Measurements from ENCODE around the gene METTL27.

METTL27 gene

GRCh38 chr7:73841689-73842066 is 638 bp downstream of the METTL27 start:
- CTCF ChIA-PET: interaction anchor here (1.0 to 3.7 kb wide), 3 partner anchors 9 to 235 kb away, joined by 3 to 24 read pairs (median 5); no protein-coding TSS in a partner anchor
- no peak overlapping the region for H3K4me3 ChIP-seq (ENCODE audit: low read depth, low read length)

GRCh38 chr7:73840715-73841379 is 1.5 kb downstream of the METTL27 start:
- no peaks in the 10 kb centered on the region for H3K36me3 ChIP-seq (ENCODE audit: control insufficient read depth in 2 of 2, insufficient read depth in 1 of 2, low read length in 2 of 2)
- no peak for TF ChIP-seq MZF1 (tag by site-specific recombination; IDR thresholded peaks at IDR 0.05; ENCODE audit: borderline replicate concordance)
- peak; percentile 92 for TF ChIP-seq ZNF121 (tag by site-specific recombination; IDR thresholded peaks at IDR 0.05)
- no peak for TF ChIP-seq AEBP2 (tag by site-specific recombination; IDR thresholded peaks at IDR 0.05; ENCODE audit: borderline replicate concordance)
- TF ChIP-seq KLF8 (tag by site-specific recombination; IDR thresholded peaks at IDR 0.05): no peak
- TF ChIP-seq ZNF19 (tag by site-specific recombination; IDR thresholded peaks at IDR 0.05; ENCODE audit: low read depth): no peak
- no peak overlapping the region for H3K27ac ChIP-seq (ENCODE audit: extremely low read depth, low read depth, low read length)
- POLR2A ChIA-PET: no interaction called here
- no peak overlapping the region for H3K4me3 ChIP-seq (ENCODE audit: low read depth, low read length)
- no peaks in the 10 kb centered on the region for H3K9me3 ChIP-seq (ENCODE audit: control insufficient read depth, insufficient read depth, low read depth, low read length)
- CTCF ChIA-PET: interaction anchor here (0.7 to 3.7 kb wide), 2 partner anchors 14 to 70 kb away, joined by 3 to 24 read pairs; no protein-coding TSS in a partner anchor
- H3K4me1 ChIP-seq (ENCODE audit: control insufficient read depth, insufficient read depth, low read length): peaks cover 6% of the 10 kb centered on the region; the same call in 1 of the 2 replicates

More at GRCh38 chr7:73841689-73842066, 638 bp downstream of the METTL27 start:
- H3K36me3 ChIP-seq (ENCODE audit: control insufficient read depth in 2 of 2, insufficient read depth in 1 of 2, low read length in 2 of 2): no peaks in the 10 kb centered on the region
- TF ChIP-seq ZNF692 (tag by site-specific recombination; IDR thresholded peaks at IDR 0.05) (no peak), ZNF580 (tag by site-specific recombination; IDR thresholded peaks at IDR 0.05) (no peak), ZBTB8A (tag by site-specific recombination; IDR thresholded peaks at IDR 0.05) (peak; percentile 32; the same call in 1 of the 2 replicates), IKZF3 (tag by site-specific recombination; IDR thresholded peaks at IDR 0.05) (no peak), REPIN1 (tag by site-specific recombination; IDR thresholded peaks at IDR 0.05; ENCODE audit: low read depth) (no peak), ZNF239 (tag by site-specific recombination; IDR thresholded peaks at IDR 0.05) (no peak), ZNF544 (tag by site-specific recombination; IDR thresholded peaks at IDR 0.05) (no peak), ZNF785 (tag by site-specific recombination; IDR thresholded peaks at IDR 0.05) (no peak), GLIS1 (tag by site-specific recombination; IDR thresholded peaks at IDR 0.05) (peak; percentile 36; the same call in 1 of the 2 replicates), ZNF174 (tag by site-specific recombination; IDR thresholded peaks at IDR 0.05) (no peak), ZNF157 (tag by site-specific recombination; IDR thresholded peaks at IDR 0.05) (no peak), ZNF561 (tag by site-specific recombination; IDR thresholded peaks at IDR 0.05; ENCODE audit: borderline replicate concordance) (no peak), YY2 (tag by site-specific recombination; IDR thresholded peaks at IDR 0.05) (no peak), ZFHX2 (tag by site-specific recombination; conservative IDR thresholded peaks at IDR 0.05) (no peak), MZF1 (tag by site-specific recombination; IDR thresholded peaks at IDR 0.05; ENCODE audit: borderline replicate concordance) (no peak)
- H3K9me3 ChIP-seq (ENCODE audit: control insufficient read depth, insufficient read depth, low read depth, low read length): no peaks in the 10 kb centered on the region
- H3K27ac ChIP-seq (ENCODE audit: extremely low read depth, low read depth, low read length): no peak overlapping the region
- POLR2A ChIA-PET: interaction anchor here (0.7 kb wide), 1 partner anchor 334 kb away, joined by 8 read pairs; no protein-coding TSS in a partner anchor
- H3K4me1 ChIP-seq (ENCODE audit: control insufficient read depth, insufficient read depth, low read length): peaks cover 6% of the 10 kb centered on the region; the same call in 1 of the 2 replicates
